Fibroblast of skin of back (primary cell): ENCODE data around the gene GREM2.

ENCODE experiments used
- DNase-seq: peaks from one replicate; pipeline ENCODE4 v3.0.0-alpha.2; 2013

The GREM2 gene

GRCh38 chr1:240497908-240498307 is 114.0 kb downstream of the GREM2 start:
- DNase-seq = no peak

GRCh38 chr1:240496941-240497340 is 115.0 kb downstream of the GREM2 start:
- DNase-seq = peak; percentile 17

DNA sequence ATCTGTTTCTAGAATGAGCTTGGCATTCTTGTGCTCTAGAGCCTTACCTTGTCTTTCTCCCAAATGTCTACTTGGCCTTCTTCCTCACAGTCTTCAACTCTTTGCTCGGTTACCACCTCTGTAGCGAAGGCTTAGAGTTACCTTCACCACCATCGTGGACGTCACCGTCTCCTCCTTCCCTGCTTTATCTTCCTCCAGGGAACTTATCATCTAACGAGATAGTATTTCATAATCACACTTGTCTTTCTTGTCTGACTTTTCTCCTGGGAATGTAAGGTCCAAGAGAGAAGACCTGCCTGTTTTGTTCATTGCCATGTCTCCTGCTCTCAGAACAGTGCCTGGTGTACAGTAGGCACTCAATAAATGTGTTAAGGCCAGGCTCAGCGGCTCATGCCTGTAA is 115.6 kb downstream of the GREM2 start:
- DNase-seq = no peak

DNA sequence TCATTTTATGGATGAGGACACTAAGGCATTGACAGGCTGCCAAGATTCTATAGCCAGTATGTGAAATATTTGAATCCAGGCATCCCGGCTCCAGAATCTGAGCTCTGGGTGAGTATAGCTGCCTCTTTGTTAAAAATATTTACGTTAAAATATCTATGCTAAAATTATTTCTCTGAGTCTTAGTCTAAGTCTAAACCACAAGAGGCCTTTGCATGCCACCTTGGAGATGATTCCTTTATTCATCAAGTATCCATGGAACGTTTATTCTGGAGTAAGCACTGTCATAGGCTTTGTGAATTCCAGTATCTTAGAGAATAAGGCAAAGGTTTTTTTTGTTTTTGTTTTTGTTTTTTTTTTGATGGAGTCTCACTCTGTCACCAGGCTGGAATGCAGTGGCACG is 116.4 kb downstream of the GREM2 start:
- peak; percentile 82 for DNase-seq

GRCh38 chr1:240492832-240493440 is 119.0 kb downstream of the GREM2 start:
- DNase-seq = no peak

- no peak for DNase-seq
These were observed 120.2 kb downstream of the GREM2 start for GRCh38 chr1:240491796-240492195.

GRCh38 chr1:240491156-240491555 is 120.8 kb downstream of the GREM2 start:
- peak; percentile 80 for DNase-seq

- no peak for DNase-seq
These were observed 124.5 kb downstream of the GREM2 start for GRCh38 chr1:240487493-240487892.

- no peak for DNase-seq
These were observed 125.3 kb downstream of the GREM2 start for GRCh38 chr1:240486611-240487010.

GRCh38 chr1:240484804-240485443 is 127.0 kb downstream of the GREM2 start:
- DNase-seq = no peak

GRCh38 chr1:240478536-240478935 is 133.4 kb downstream of the GREM2 start:
- no peak for DNase-seq

DNA sequence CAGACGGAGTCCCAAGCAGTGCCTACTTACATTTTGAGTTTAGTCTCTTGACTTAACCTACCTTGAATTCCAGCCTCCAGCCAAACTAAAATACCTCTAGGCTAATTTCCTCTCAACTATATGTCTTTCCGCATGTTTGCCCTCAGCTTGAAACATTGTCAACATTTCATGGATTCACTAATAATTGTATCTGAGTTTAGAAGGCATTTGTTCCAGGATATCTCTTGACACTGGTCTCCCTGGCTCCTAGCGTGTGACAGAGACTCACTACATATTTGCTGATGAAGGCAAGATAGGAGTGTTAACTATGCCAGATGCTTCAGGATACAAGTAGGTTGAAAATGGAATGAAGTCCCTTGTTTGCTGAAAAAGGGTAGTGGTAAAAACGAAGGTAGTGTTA is 136.1 kb downstream of the GREM2 start:
- DNase-seq = no peak

- DNase-seq = no peak
These were observed 137.8 kb downstream of the GREM2 start for GRCh38 chr1:240474133-240474614.

DNA sequence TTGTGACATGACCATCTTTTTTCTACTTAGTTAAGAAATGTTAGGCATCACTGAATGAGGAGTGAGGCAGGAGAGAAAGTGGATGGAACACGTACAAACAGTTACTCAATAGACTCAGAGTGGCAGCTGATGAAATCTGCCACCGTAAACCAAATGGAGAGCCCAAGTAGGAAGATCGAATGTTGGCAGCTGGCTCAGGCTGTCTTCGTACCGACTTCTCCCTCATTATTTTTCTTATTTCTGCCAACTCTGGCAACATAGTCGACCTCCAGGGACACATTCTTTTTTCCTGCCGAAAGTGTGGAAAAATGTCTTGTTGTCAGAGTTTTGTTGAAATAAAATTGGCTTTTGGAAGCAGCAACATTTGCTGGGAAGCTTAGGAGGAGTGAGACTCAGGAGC is 143.3 kb downstream of the GREM2 start:
- no peak for DNase-seq

DNA sequence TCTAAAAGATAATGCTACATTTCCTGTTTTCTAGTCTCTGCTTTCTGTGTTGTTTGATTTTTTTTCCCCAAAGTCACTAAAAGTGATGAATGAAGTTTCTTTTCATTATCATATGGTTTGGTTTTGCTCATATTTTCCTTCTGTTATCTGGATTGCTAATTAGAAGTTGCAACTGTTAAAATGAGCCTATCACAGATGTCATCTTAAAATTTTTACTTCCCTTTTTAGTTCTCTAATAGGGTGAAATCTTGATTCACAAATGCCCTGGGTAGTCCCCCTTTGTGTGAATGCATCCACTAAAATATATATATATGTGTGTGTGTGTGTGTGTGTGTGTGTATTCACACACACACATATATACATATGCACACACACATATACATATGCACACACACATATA is 144.1 kb downstream of the GREM2 start:
- no peak for DNase-seq

DNA sequence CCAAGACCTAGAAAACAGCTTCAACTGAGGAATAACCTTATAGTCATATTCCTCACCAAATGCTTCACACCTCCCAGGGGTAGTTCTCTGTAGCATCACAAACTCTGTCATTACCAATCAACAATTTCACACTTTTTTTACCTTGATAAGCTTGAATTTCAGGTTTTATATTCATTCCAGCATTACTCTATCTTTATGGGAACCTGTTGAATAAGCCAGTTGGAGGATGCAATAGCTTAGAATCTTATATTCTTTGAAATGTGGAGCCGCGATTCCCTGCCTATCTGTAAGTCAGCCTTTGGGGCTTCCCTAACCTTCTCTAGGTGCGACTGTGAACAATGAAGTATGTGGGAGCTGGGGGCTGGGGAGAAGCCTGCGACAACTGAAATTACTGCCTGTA is 145.4 kb downstream of the GREM2 start:
- no peak for DNase-seq

- peak; percentile 42 for DNase-seq
These were observed 146.4 kb downstream of the GREM2 start for GRCh38 chr1:240465531-240465940.

GRCh38 chr1:240464099-240464498 is 147.9 kb downstream of the GREM2 start:
- peak; percentile 56 for DNase-seq

DNA sequence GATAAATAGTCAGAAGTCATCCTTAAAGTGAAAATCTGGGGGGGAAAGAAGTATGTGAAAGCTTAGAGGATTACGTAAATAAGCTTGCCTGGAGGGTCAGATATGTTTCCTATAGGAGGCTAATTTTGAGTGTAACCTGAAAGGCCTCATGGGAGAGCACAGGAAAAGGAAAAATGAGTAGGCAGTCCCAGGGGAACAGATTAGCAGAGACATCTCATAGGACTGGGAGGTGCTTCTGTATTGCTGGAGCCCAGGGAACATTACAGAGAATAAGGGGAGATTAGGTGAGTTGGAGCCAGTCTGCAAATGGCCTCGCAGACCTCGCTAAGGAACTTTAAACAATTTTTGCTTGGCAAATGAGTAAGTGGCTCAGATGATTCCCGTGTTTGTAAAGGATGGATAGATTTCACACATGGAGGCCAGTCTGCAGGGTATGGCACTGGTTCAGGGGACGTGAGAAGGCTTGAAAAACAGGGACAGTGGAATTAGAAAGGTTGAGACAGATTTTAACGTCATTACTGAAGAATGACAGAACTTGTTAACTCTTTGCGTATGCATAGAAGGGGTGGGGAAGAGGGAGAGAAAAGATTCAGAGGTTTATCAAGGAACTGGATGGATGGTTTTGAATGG is 149.1 kb downstream of the GREM2 start:
- DNase-seq = peak; percentile 70

DNA sequence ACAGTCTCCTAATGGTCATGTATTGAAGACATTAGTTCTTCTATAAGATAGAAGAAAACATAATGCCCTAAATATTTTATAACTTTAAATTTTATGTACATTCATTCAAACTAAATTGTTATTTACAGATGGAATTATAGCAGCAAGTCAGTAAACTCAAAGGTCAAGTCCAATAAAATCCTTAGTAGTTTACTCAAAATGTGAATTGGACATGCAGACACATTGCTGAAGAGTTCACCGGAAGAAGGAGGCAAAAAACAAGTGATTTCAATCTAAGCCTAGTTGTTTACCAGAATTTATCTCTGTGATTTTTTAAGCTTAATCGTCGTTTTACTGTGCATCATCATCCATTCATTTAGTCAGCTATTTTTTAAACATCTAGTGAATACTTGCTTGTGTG is 149.7 kb downstream of the GREM2 start:
- DNase-seq = no peak

GRCh38 chr1:240457203-240457602 is 154.8 kb downstream of the GREM2 start:
- no peak for DNase-seq

DNA sequence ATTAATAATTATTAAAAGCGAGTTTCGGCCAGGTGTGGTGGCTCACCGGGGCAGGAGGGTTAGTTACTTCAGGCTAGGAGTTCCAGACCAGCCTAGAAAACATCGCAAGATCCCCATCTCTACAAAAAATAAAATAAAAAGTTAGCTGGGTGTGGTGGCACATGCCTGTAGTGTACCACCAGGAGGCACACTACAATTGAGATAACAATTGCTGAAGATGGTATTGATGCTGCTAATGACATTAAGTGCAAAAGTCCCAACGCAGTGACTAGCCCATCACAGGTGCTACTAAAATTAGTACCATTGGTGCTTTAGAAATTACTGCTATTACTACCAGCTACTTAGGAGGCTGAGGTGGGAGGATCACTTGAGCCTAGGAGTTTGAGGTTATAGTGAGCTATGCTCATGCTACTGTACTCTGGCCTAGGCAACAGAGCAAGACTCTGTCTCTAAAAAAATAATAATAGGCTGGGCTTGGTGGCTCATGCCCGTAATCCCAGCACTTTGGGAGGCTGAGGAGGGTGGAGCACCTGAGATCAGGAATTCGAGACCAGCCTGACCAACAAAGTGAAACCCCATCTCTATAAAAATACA is 156.6 kb downstream of the GREM2 start:
- DNase-seq = no peak

DNA sequence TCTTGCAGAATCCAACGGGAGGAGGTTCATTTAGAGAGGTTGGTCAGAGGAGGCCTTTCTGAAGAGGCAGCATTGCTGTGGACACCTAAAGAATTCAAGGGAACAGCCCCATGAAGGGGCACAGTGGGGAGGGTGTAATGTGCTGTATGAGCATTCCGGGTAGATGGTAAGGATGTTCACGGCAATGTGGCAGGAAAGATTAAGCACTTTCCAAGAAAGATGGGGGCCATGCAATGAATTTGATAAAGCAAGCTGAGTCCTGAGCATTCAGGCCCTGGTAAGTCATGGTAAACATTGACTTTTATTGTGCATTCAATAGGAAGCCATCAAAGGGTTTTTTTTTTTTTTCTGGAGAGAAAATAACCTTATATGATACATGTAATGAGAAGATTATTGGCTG is 166.6 kb downstream of the GREM2 start:
- no peak for DNase-seq

DNA sequence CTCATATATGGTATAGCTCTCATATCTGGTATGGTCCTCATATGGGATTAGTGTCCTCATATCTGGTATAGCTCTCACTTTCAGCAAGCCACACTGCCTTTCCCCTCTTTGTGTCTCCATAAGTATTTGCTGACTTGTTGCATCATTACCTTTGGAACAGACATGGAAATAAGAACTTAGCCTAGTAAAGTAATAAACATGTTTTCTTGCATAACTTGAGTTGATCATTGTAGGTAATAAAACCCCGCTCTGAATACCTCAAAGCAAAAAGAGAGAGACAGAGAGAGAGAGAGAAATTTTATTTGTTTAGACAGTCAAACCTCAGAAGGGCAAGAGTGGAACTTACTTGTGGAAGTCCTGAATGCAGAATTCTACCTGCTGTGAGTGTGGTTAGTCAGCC is 170.3 kb downstream of the GREM2 start:
- DNase-seq = no peak
